22Rv1 (cell line): ENCODE results near the gene DYRK1B.

ENCODE experiments used
- ZFX ChIP-seq: fragments of 450-650 bp; IDR thresholded peaks from 2 replicates; pipeline ENCODE4 v1.6.1; 2017; ENCODE audit warnings: antibody characterized with exemption, borderline replicate concordance
- TF ChIP-seq, protein P1 (sequence below): fragments of 450-650 bp; IDR thresholded peaks from 2 replicates; pipeline ENCODE4 v1.5.1; 2017; ENCODE audit warnings: mild to moderate bottlenecking

DNA sequence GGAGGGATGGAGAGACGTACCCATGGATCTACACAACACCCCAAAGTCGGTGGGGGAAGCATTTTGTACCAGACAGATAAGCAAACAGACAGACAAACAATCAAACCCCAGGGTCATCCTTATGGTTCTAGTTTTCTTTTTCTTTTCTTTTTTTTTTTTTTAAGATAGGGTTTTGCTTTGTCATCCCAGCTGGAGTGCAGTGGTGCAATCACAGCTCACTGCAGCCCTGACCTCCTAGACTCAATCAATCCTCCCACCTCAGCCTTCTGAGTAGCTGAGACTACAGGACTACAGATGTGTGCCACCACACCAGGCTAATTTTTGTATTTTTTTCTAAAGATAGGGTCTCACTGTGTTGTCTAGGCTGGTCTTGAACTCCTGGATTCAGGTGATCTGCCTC is 30.2 kb upstream of the DYRK1B start:
- TF ChIP-seq, protein P1, sequence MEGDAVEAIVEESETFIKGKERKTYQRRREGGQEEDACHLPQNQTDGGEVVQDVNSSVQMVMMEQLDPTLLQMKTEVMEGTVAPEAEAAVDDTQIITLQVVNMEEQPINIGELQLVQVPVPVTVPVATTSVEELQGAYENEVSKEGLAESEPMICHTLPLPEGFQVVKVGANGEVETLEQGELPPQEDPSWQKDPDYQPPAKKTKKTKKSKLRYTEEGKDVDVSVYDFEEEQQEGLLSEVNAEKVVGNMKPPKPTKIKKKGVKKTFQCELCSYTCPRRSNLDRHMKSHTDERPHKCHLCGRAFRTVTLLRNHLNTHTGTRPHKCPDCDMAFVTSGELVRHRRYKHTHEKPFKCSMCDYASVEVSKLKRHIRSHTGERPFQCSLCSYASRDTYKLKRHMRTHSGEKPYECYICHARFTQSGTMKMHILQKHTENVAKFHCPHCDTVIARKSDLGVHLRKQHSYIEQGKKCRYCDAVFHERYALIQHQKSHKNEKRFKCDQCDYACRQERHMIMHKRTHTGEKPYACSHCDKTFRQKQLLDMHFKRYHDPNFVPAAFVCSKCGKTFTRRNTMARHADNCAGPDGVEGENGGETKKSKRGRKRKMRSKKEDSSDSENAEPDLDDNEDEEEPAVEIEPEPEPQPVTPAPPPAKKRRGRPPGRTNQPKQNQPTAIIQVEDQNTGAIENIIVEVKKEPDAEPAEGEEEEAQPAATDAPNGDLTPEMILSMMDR, result no peak
- no peak for TF ChIP-seq ZFX
